Dendritic cell treated with granulocyte-macrophage colony-stimulating factor and Interleukin-4, amounts not matched to agents 40 ng/mL and 50 ng/mL, for 4 days (primary cell): ENCODE results near the gene GUCA2B.

Experiments
- H3K27ac Mint-ChIP-seq: one replicate; pipeline ENCODE4 v1.8.0; 2022; ENCODE audit warnings: mild to moderate bottlenecking, mixed read lengths
- H3K27me3 Mint-ChIP-seq: one replicate; pipeline ENCODE4 v1.8.0; 2022; ENCODE audit warnings: mild to moderate bottlenecking, mixed read lengths
- H3K36me3 Mint-ChIP-seq: one replicate; pipeline ENCODE4 v1.8.0; 2022; ENCODE audit warnings: low read depth, mixed read lengths
- H3K4me1 Mint-ChIP-seq: one replicate; pipeline ENCODE4 v1.8.0; 2022; ENCODE audit warnings: low read depth, mixed read lengths
- H3K4me3 Mint-ChIP-seq: one replicate; pipeline ENCODE4 v1.8.0; 2022; ENCODE audit warnings: mild to moderate bottlenecking, moderate library complexity, mixed read lengths
- H3K9me3 Mint-ChIP-seq: one replicate; pipeline ENCODE4 v1.8.0; 2022; ENCODE audit warnings: mixed read lengths
- intact Hi-C: fragments of 100-400 bp; cut with micrococcal nuclease; formaldehyde crosslinking; loops from one replicate; pipeline ENCODE4 v1.15.0; 2022

GUCA2B gene

DNA sequence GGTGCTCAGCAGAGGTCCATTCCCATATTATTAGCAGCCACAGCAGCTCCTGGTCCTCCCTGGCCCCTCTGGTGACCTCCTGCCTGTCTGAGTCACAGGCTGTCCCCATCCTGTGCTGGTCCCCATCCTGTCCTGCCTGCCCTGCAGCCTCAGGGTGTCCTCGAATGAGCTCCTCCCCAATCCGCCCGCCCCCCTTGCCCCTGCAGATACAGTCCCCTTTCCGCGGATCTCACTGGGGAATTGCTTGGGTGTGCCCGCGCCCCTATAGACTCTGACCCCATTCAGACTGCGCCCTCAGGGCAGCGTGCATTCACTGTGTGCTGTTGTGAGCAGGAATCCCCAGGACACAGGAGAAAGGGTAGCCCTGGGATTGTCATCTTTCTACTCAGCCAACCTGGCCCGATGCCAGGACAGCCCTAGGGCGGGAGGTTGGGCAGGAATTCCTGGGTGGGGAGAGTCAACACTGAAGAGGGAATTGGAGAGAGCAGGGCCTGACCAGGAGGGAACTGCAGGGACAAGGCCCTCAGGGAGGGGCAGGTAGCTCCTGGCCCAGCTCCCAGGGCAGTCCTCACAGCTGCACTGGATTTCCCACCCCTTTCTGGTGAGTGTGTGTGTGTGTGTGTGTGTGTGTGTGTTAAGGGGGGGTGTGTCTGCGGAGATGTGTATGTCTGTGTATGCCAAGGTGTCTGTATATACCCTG lies 12.5 kb downstream of the GUCA2B start:
- no peak overlapping the region for H3K27ac Mint-ChIP-seq
- H3K4me1 Mint-ChIP-seq: peaks cover 20% of the 10 kb centered on the region
- H3K36me3 Mint-ChIP-seq: no peaks in the 10 kb centered on the region
- H3K9me3 Mint-ChIP-seq: peaks cover 4% of the 10 kb centered on the region
- H3K27me3 Mint-ChIP-seq: peaks cover 3% of the 10 kb centered on the region
- intact Hi-C loops: no loop called here
- H3K4me3 Mint-ChIP-seq: no peak overlapping the region

DNA sequence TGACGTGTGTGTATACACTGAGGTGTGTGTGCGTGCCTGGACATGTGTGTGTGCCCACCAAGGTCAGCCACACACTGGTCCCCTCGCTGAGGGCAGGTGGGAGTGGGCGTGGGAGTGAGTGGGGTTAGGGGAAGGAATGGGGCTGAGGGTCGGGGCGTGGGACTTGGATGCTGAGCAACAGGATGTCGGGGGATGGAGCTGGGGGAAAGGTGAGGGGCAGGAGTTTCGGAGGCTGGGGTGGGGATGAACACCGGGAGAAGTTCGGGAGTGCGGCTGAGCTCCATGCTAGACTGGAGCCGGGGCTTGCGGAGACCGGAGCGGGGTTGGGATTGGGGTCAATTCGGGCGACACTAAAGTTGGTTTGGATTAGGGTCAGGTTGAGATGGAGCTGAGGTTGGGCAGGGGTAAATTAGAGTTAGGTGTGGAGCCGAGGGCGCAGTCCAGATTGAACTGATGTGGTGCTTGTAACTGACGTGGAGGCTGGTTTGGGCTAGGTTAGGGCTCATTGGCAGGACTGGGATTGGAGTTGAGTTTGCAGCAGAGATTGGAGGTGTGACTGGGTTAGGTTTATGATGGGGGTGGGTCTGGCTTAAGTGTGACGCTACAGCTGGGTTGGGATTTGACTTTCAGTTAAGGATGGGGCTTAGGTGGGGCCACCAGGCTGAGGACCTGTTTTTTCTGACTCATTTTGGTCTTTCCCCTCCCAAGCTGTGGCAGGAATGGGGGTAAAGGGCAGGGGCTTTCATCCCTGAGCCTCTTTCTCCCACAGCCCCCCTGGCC lies 14.6 kb downstream of the GUCA2B start:
- peaks cover 14% of the 10 kb centered on the region for H3K4me1 Mint-ChIP-seq
- H3K27ac Mint-ChIP-seq: no peak overlapping the region
- H3K4me3 Mint-ChIP-seq: no peak overlapping the region
- intact Hi-C loops: no loop called here
- H3K27me3 Mint-ChIP-seq: peaks cover 3% of the 10 kb centered on the region
- no peaks in the 10 kb centered on the region for H3K9me3 Mint-ChIP-seq
- H3K36me3 Mint-ChIP-seq: no peaks in the 10 kb centered on the region

DNA sequence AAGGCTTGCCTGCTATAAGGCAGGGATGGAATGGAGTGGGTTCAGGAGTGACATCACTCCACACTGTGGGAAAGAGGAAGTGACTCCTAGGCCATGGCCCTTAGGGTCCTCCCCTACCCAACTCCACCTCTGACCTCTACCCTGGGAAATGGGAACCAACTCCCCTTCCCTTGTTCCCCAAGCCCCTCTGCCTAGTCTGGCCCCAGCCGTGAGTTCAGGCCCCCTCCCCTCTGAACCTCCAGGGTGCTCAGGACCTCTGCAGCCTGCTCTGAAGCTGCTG lies 15.1 kb downstream of the GUCA2B start:
- intact Hi-C loops: no loop called here
- H3K4me1 Mint-ChIP-seq: peaks cover 14% of the 10 kb centered on the region
- H3K36me3 Mint-ChIP-seq: no peaks in the 10 kb centered on the region
- H3K27ac Mint-ChIP-seq: no peak overlapping the region
- H3K27me3 Mint-ChIP-seq: peaks cover 1% of the 10 kb centered on the region
- H3K4me3 Mint-ChIP-seq: no peak overlapping the region
- no peaks in the 10 kb centered on the region for H3K9me3 Mint-ChIP-seq

DNA sequence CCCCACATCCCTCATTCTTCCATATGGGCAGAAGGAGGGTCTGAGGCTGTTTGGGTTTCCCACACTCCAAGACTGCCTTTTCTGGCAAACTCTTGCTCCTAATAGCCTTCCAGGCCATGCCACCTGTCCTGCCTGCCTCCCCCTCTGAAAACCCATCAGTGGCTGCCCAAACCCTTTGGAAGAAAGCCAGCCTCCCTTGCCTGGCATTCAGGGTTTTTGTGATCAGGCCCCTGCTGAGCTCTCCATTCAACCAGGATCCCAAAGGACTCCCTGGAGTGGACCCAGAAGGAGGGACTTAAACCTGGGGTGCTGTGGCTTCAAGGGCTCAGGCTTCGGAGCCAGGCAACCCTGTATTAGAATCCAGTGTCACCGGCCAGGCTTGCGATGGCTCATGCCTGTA lies 15.6 kb downstream of the GUCA2B start:
- Mint-ChIP-seq H3K4me3 (no peak overlapping the region), H3K27me3 (peaks cover 1% of the 10 kb centered on the region), H3K9me3 (no peaks in the 10 kb centered on the region), H3K4me1 (peaks cover 14% of the 10 kb centered on the region), H3K36me3 (no peaks in the 10 kb centered on the region), H3K27ac (no peak overlapping the region)
- intact Hi-C loops: no loop called here

DNA sequence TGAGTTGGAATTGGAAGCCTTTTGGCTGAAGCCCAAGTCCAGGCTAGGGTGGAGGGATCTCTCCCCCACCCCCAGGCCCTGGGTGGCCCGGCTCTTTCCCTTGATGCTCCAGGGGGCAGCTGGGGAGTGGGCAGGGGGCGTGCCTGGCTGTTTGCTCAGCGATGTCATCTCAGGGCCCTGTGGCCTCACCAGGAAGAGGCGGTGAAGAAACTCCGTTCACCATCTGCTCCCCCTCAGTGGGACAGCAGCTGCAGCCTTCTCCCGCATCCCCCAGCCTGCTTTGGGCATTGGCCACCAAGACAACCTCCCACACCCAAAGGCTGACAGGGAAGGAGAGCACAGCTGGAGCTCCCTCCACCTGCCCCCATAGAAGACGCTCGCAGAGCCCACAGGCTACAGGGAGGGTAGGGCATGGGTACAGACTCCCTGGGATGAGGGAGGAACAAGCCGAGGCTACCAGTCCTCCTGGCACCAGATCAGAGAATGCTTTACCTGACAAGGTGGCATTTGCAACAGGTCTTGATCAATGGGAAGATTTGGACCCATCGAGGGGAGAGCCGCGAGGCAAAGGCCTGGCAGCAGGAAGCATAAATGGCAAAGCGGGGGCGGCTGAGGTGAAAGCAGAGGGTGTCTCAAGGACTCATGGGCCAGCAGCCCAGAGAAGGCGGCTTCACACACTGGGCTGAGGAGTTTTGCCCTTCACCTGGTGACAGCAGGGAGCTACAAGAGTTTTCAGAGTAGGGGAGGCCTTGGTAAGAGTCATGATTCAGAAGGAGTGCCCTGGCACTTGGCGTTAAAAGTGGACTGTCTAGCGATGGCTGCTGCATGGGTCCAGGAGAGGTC lies 17.8 kb downstream of the GUCA2B start:
- no peaks in the 10 kb centered on the region for H3K36me3 Mint-ChIP-seq
- peaks cover 1% of the 10 kb centered on the region for H3K27me3 Mint-ChIP-seq
- H3K27ac Mint-ChIP-seq: no peak overlapping the region
- peaks cover 14% of the 10 kb centered on the region for H3K4me1 Mint-ChIP-seq
- H3K9me3 Mint-ChIP-seq: no peaks in the 10 kb centered on the region
- intact Hi-C loops: loop anchor here (10.0 kb wide), 1 partner anchor 154 kb away; no protein-coding TSS in a partner anchor
- no peak overlapping the region for H3K4me3 Mint-ChIP-seq

DNA sequence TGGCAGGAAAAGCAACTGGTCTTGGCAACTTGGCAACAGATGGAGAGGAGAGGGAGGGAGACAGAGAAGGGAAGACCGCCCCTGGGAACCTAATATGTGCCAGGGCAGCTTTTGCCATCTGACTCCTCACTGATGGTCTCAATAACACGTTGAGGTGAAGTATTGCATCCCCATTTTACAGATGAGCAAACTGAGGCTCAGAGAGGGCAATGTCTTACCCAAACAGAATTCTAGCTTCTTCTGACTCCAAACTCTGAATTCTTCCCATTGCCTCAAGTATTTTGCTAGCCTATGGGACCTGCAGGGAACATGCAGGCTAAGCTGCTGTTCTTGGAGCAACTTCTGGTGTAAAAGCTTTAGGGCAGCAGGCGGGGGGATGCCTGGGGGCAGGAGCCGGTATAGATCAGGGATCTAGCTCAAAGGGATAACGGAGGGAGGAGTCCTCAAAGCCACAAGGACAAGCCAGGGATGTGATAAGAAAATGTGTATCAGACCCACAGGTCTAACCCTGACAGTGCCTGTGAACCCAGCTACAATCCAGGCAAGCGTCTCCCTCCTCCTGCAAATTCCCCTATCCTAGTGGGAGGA lies 18.6 kb downstream of the GUCA2B start:
- Mint-ChIP-seq H3K36me3 (peaks cover 3% of the 10 kb centered on the region), H3K4me1 (peaks cover 14% of the 10 kb centered on the region), H3K4me3 (no peak overlapping the region), H3K9me3 (no peaks in the 10 kb centered on the region), H3K27ac (no peak overlapping the region), H3K27me3 (peaks cover 1% of the 10 kb centered on the region)
- intact Hi-C loops: loop anchor here (10.0 kb wide), 1 partner anchor 153 kb away; no protein-coding TSS in a partner anchor

DNA sequence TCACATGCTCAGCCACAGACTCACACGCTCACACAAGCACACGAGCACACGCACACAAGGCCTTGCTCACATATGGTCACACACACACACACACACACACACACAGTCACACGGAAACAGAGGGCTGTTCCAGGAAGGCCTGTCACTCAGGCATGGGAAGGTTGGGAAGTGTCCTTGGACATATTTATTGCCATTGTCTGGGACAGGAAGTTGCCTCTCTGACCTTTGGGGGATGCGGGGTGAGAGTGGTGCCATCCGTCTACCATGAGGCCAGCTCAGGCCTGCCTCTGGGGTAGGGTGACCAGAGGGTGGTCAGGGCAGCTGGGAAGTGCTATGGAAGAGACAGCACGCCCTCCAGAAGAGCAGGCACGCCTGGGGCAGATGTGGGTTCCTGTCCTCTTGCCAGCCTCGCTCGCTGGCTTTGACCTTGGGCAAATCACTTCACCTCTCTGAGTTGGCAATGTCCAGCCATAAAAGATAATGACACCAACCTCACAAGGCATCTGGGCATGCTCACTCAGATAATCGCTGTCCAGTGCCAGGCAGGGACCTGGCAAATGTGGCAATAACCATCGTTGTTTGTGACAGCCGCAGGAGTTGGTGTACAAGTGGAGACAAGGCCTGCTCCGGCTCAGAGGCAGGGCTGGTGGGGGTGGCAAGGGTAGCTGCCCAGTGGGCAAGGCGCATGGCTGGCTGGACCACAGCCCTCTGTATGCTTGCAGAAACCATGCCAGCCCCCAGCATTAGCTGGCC lies 19.3 kb downstream of the GUCA2B start:
- peaks cover 1% of the 10 kb centered on the region for H3K27me3 Mint-ChIP-seq
- no peak overlapping the region for H3K4me3 Mint-ChIP-seq
- intact Hi-C loops: loop anchor here (1.0 to 10.0 kb wide), 2 partner anchors 152 to 598 kb away; no protein-coding TSS in a partner anchor
- no peak overlapping the region for H3K27ac Mint-ChIP-seq
- H3K9me3 Mint-ChIP-seq: no peaks in the 10 kb centered on the region
- H3K4me1 Mint-ChIP-seq: peaks cover 14% of the 10 kb centered on the region
- H3K36me3 Mint-ChIP-seq: peaks cover 9% of the 10 kb centered on the region

DNA sequence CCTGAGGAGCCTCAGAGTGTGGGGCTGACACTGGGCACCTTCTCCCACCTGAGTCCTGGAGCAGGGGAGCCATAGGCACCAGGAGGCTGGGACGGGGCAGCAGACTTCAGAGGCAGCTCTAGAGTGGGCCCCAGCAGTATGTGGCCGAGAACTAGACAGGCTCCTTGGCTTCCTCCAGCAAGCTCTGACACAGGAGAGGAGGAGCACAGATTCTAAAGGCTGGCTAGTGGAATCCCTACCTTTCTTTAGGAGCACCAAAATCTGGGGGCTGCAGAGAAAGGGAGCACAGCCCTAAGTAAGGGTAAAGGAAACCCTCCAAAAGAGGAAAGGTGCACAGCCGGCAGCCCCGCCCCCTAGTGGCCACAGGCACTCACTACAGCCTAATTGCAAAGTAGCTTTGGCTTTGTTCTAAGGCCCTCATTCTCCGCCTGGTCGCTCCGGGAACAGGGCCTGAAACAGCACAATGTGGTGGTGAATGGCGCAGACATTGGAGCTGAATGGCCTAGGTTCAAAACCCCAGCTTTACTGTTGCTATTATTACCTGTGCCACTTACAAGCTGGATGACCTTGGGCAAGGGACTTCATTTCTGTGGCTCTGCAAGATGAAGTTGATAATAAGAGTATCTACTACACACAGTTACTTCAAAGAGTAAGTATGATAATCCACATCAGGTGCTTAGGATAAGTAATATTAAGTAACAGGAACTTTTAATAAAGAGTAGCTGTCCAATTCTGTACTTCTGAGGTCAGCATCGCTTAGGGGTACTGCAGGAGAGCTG lies 20.1 kb downstream of the GUCA2B start:
- peaks cover 16% of the 10 kb centered on the region for H3K36me3 Mint-ChIP-seq
- H3K4me1 Mint-ChIP-seq: peaks cover 6% of the 10 kb centered on the region
- no peak overlapping the region for H3K27ac Mint-ChIP-seq
- intact Hi-C loops: loop anchor here (1.0 to 10.0 kb wide), 2 partner anchors 151 to 599 kb away; no protein-coding TSS in a partner anchor
- H3K4me3 Mint-ChIP-seq: no peak overlapping the region
- peaks cover 1% of the 10 kb centered on the region for H3K27me3 Mint-ChIP-seq
- no peaks in the 10 kb centered on the region for H3K9me3 Mint-ChIP-seq

DNA sequence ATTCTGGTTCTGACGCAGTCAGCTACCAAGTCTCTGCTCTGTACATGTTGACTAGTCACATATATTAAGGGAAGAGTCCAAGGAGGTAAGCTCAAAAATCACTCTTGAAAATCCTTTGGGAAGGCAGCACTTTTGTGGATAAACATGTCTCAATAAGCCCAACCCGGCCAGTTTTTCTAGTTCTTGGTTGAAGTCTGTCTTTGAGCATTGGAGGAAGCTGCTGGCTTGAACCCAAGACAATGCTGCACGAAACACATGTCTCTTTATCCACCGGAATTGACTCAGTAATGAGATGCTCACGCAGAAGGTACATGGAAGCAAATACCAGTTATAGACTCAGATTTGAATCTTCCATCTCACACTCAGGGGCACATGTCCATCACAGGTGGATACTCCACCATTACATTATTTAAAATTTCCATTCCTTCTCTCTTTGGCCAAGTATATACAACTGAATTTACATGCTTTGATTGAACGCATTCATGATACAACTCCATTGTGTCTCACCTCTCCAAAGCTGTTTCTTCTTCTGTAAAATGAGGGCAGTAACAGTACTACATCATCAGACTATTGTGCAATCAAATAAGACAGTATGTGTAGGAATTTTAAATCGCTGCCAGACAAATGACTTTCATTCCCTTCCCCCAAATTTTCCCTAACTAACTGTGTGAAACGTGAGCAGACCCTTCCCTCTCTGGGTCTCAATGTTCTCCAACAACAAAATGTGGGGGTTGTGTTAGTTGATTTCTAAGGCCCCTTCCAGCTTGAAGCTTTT lies 20.9 kb downstream of the GUCA2B start:
- Mint-ChIP-seq H3K4me3 (no peak overlapping the region), H3K36me3 (peaks cover 22% of the 10 kb centered on the region), H3K27me3 (peaks cover 1% of the 10 kb centered on the region), H3K9me3 (no peaks in the 10 kb centered on the region), H3K4me1 (no peaks in the 10 kb centered on the region), H3K27ac (no peak overlapping the region)
- intact Hi-C loops: loop anchor here (1.0 to 10.0 kb wide), 2 partner anchors 151 to 600 kb away; no protein-coding TSS in a partner anchor

DNA sequence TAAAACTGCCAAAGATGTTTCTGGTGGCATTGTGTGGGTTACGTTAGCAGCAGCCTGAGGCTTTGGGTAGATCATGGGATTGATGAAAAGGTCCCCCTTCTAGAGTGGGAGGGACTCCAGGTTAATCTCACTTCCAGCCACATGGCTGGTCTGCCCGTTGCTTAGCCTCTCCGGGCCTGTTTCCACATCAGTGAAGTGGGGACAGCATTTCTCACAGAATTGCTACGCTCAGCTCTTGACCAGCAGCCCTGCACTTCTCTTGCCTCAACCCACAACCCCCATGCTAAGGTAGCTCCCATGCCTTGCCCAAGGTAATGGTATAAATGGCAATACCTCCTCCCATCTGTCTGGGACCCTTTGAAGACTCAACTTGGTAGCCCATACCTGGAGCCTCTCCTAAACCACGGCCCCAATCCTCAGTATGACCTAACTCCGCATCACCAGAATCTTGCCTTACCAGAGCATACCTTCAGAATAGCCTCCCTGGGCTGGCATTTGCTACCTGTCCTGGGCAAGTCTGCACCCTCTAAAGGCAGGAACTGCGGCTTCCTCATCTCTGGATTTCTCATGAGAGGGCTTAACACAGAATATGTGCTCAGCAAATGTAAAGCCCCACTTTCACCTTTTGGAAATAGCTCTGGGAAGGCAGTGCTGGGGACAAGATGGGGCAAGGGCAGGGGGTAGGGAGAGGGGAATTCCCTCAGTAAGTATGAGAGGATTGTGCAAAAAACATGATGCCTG lies 22.3 kb downstream of the GUCA2B start:
- H3K27me3 Mint-ChIP-seq: peaks cover 1% of the 10 kb centered on the region
- peaks cover 34% of the 10 kb centered on the region for H3K36me3 Mint-ChIP-seq
- intact Hi-C loops: loop anchor here (10.0 kb wide), 1 partner anchor 149 kb away; no protein-coding TSS in a partner anchor
- no peaks in the 10 kb centered on the region for H3K4me1 Mint-ChIP-seq
- H3K4me3 Mint-ChIP-seq: no peak overlapping the region
- no peaks in the 10 kb centered on the region for H3K9me3 Mint-ChIP-seq
- H3K27ac Mint-ChIP-seq: no peak overlapping the region

DNA sequence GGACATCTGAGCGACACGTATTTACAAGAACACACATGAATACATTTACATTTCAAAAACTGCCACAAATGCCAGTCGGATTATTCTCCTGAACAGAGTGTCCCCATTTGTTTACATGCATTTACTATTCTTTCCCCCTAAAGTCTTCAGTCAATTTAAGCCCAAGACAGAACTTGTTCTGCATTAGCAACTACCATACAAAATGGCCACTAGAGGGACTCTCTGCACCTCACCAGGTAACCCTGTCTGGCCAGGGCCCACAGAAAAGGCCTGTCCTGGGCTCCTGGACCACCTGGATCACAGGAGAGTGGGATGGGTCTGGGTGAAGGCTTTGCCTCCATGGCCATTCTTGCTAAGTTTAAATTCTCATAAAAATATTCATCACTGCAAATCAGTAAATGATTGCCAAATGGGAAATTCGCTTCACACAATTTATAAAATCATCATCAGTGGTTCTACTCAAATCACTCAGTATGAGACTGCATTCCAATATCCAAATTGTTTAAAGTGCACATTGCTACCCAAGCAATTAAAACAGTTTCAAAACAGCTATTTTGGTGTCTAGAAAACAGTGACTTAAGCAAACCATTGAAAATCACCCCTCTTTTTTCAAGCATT lies 23.8 kb downstream of the GUCA2B start:
- H3K9me3 Mint-ChIP-seq: no peaks in the 10 kb centered on the region
- peaks cover 48% of the 10 kb centered on the region for H3K36me3 Mint-ChIP-seq
- intact Hi-C loops: loop anchor here (10.0 kb wide), 1 partner anchor 148 kb away; no protein-coding TSS in a partner anchor
- no peaks in the 10 kb centered on the region for H3K27me3 Mint-ChIP-seq
- no peak overlapping the region for H3K4me3 Mint-ChIP-seq
- no peaks in the 10 kb centered on the region for H3K4me1 Mint-ChIP-seq
- no peak overlapping the region for H3K27ac Mint-ChIP-seq
